HepG2 (cell line): ENCODE results near the gene KLHL5. TPM values are rescaled to one million over a fixed set of nuclear protein-coding genes. Genes with fewer than 3 reads are reported as not detected.

Experiments used
- ATAC-seq: fragments of 200-7000 bp; cut with Tn5 transposase; 3 replicates; pipeline ENCODE4 v1.9.1; 2020; ENCODE audit warnings: mild to moderate bottlenecking, moderate library complexity
- BruUV-seq: library from RNA; stranded (reverse); fragments of 400-500 nt; replicated peaks from 2 replicates; lab custom pipeline; 2021; lab: Mats Ljungman, UMichigan
- CTCF ChIA-PET: fragments of 300-600 bp; formaldehyde crosslinking; extraction: SDS; loops from one replicate; lab custom pipeline; 2021; ENCODE audit warnings: low total read pairs, inconsistent platforms, low intra/inter-chr PET ratio; lab: Yijun Ruan, JAX
- POLR2A ChIA-PET: fragments of 350-600 bp; sonication (Branson Sonifier 250); formaldehyde crosslinking; loops from one replicate; lab custom pipeline; 2020; ENCODE audit warnings: antibody characterized with exemption, inconsistent platforms; lab: Yijun Ruan, JAX
- DNase-seq: peaks from one replicate; pipeline ENCODE4 v3.0.0-alpha.2; 2015; ENCODE audit warnings: low spot score
- FAIRE-seq: peaks from 3 replicates; lab custom pipeline; 2011; peaks lifted over from hg19 to GRCh38; lab: Jason Lieb, UNC
- H2AFZ ChIP-seq: one replicate; pipeline ENCODE4 v1.6.1; 2011; ENCODE audit warnings: low read length, inconsistent platforms
- H3K27ac ChIP-seq: fragments of 300-600 bp; 3 replicates; pipeline ENCODE4 v1.8.0; 2011; ENCODE audit warnings: mixed run types, mild to moderate bottlenecking, mixed read lengths, low read length, inconsistent platforms; ENCODE audit not compliant: insufficient read depth; ENCODE audit errors: extremely low read length
- H3K27me3 ChIP-seq, 2 experiments: fragments of 200-600 bp in 1 of 2; 2 replicates in 1 of 2; 3 replicates in 1 of 2; pipeline versions ENCODE4 v1.6.0 to v1.8.0; 2011; ENCODE audit warnings: low read length in 2 of 2, mild to moderate bottlenecking in 2 of 2, moderate library complexity in 2 of 2, inconsistent platforms in 1 of 2; ENCODE audit not compliant: insufficient read depth in 2 of 2, control insufficient read depth in 1 of 2
- H3K36me3 ChIP-seq, 2 experiments: fragments of 200-600 bp in 1 of 2; replicated peaks in 1 of 2; 2 replicates in 1 of 2; 3 replicates in 1 of 2; pipeline versions ENCODE4 v1.5.1 to v1.8.0; 2011; ENCODE audit warnings: low read length in 2 of 2, inconsistent platforms in 1 of 2; ENCODE audit not compliant: insufficient read depth in 2 of 2, control insufficient read depth in 1 of 2
- H3K4me1 ChIP-seq: 2 replicates; pipeline ENCODE4 v1.5.1; 2012; ENCODE audit warnings: low read length, inconsistent platforms; ENCODE audit not compliant: insufficient read depth
- H3K4me2 ChIP-seq: 2 replicates; pipeline ENCODE4 v1.6.0; 2011; ENCODE audit warnings: low read depth, low read length, inconsistent platforms
- H3K4me3 ChIP-seq, 3 experiments: fragments of 200-600 bp in 1 of 3; sonication (generic), shearing (Covaris generic) in 1 of 3; replicated peaks in 1 of 3; 2 replicates each; pipeline ENCODE4 v1.5.1; 2011 to 2016; ENCODE audit warnings: low read length in 3 of 3, inconsistent platforms in 2 of 3, low read depth in 2 of 3, mild to moderate bottlenecking in 2 of 3, control low read depth in 1 of 3, mixed read lengths in 1 of 3; ENCODE audit not compliant: insufficient read depth in 1 of 3
- H3K79me2 ChIP-seq: one replicate; pipeline ENCODE4 v1.6.1; 2011; ENCODE audit warnings: low read length, inconsistent platforms; ENCODE audit not compliant: insufficient read depth
- H3K9ac ChIP-seq: 2 replicates; pipeline ENCODE4 v1.6.0; 2011; ENCODE audit warnings: mild to moderate bottlenecking, low read depth, low read length, inconsistent platforms; ENCODE audit not compliant: insufficient read depth
- H3K9me3 ChIP-seq: 2 replicates; pipeline ENCODE4 v1.5.1; 2012; ENCODE audit warnings: mild to moderate bottlenecking, low read length
- H4K20me1 ChIP-seq: 2 replicates; pipeline ENCODE4 v1.6.0; 2011; ENCODE audit warnings: inconsistent platforms, mild to moderate bottlenecking, low read length, moderate library complexity; ENCODE audit not compliant: insufficient read depth
- FOXC1 ChIP-seq: sonication (generic); formaldehyde crosslinking; IDR thresholded peaks from 2 replicates; pipeline ENCODE4 v1.8.0; 2022; ENCODE audit warnings: mild to moderate bottlenecking, missing genetic modification reagents, borderline replicate concordance
- POGZ ChIP-seq: sonication (generic); formaldehyde crosslinking; IDR thresholded peaks from 2 replicates; pipeline ENCODE4 v1.4.0; 2020; ENCODE audit warnings: mild to moderate bottlenecking, missing genetic modification reagents
- ZNF343 ChIP-seq: sonication (generic); formaldehyde crosslinking; IDR thresholded peaks from 2 replicates; pipeline ENCODE4 v1.4.0; 2020; ENCODE audit warnings: mild to moderate bottlenecking, missing genetic modification reagents
- ZNF569 ChIP-seq: sonication (generic); formaldehyde crosslinking; IDR thresholded peaks from 2 replicates; pipeline ENCODE4 v1.5.0; 2020; ENCODE audit warnings: mild to moderate bottlenecking, missing genetic modification reagents, moderate library complexity, borderline replicate concordance
- WGBS: methylation state at CpG from one replicate; pipeline ENCODE4 v1.1.6; 2017; ENCODE audit warnings: low lambda C conversion rate; 5-methylcytosine and 5-hydroxymethylcytosine counted together
- in situ Hi-C: cut with HindIII; loops from 2 replicates; pipeline ENCODE4 v1.10.0; 2017; ENCODE audit warnings: low pct_unique_long_range_greater_than_20kb; ENCODE audit not compliant: extremely low pct_ligation_motif_present
- intact Hi-C: fragments of 100-400 bp; cut with micrococcal nuclease; formaldehyde crosslinking; loops from one replicate; pipeline ENCODE4 v1.10.0; 2022; ENCODE audit not compliant: unreplicated experiment
- polyA plus RNA-seq, 8 experiments: library from polyadenylated mRNA; depleted of rRNA in 3 of 8; stranded (reverse) in 7 of 8; unstranded in 1 of 8; fragments of >200 nt; fragmentation: Illumina TruSeq in 4 of 8; extraction: Trizol in 4 of 8; gene quantifications; 2 replicates each; pipeline versions ENCODE4 v1.2.1 to v1.2.3, GENCODE V29; 2011 to 2016; ENCODE audit warnings: low read depth in 4 of 8, missing spikeins in 1 of 8, mixed read lengths in 1 of 8; ENCODE audit not compliant: insufficient read depth in 1 of 8
- total RNA-seq, 5 experiments: library from RNA; depleted of rRNA; stranded (reverse); fragments of >200 nt; fragmentation: Illumina TruSeq; extraction: Trizol; gene quantifications; 2 replicates each; pipeline ENCODE4 v1.2.3, GENCODE V29; 2016; ENCODE audit warnings: low read depth in 1 of 5
- TF ChIP-seq, protein P1 (sequence below): sonication (generic); formaldehyde crosslinking; IDR thresholded peaks from 2 replicates; pipeline ENCODE4 v1.8.0; 2022; ENCODE audit warnings: mild to moderate bottlenecking, missing genetic modification reagents, borderline replicate concordance
- TF ChIP-seq, protein P2 (sequence below): IDR thresholded peaks from 2 replicates; pipeline ENCODE4 v1.6.1; 2016; ENCODE audit warnings: missing compliant biosample characterization, missing genetic modification reagents, borderline replicate concordance
- TF ChIP-seq, protein P3 (sequence below): sonication (generic); formaldehyde crosslinking; IDR thresholded peaks from 2 replicates; pipeline ENCODE4 v1.8.0; 2022; ENCODE audit warnings: missing genetic modification reagents, mild to moderate bottlenecking, borderline replicate concordance
- TF ChIP-seq, protein P4 (sequence below): sonication (generic); formaldehyde crosslinking; IDR thresholded peaks from 2 replicates; pipeline ENCODE4 v1.5.0; 2020; ENCODE audit warnings: mild to moderate bottlenecking, low read depth, missing genetic modification reagents, borderline replicate concordance

The KLHL5 gene
- total and polyA plus RNA-seq, 2 of the 13 experiments (the other 11 are each of a cell fraction or from before 2014, with no cell fraction given) = 36.2 to 38.7 TPM

DNA sequence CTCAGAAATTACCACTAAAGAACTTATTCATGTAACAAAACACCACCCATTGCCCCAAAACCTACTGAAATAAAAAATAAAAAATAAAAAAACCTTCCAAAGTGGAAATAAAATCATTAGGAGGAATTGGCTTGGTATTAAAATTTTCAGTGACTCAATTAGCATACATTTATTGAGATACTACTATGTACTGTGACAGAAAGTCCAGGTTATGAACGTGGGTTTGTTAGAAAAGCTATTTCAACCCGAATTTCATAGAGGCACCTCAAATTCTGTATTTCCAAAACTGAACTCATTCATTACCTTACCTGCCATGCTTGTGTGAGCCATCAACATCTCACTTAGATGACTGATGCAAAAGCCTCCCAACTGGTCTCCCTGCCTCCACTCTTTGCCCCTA lies 16.8 kb downstream of the KLHL5 start:
- no peaks in the 10 kb centered on the region for H4K20me1 ChIP-seq
- H3K27me3 ChIP-seq = no peaks in the 10 kb centered on the region
- ChIA-PET POLR2A (no interaction called here), CTCF (no interaction called here)
- H3K4me1 ChIP-seq = no peaks in the 10 kb centered on the region
- in situ Hi-C loops = no loop called here
- ATAC-seq (no peak), FAIRE-seq (no peak), DNase-seq (no peak)
- H3K9me3 ChIP-seq = no peaks in the 10 kb centered on the region
- no peak overlapping the region for H2AFZ ChIP-seq
- H3K4me2 ChIP-seq = no peak overlapping the region
- peaks cover 4% of the 10 kb centered on the region for H3K79me2 ChIP-seq
- no peak overlapping the region for H3K9ac ChIP-seq
- intact Hi-C loops = no loop called here
- peaks cover 3 to 8% of the 10 kb centered on the region in 2 experiments; a peak in 4 of 5 replicates for H3K36me3 ChIP-seq
- TF ChIP-seq ZNF569 (CRISPR knock-in tag) (no peak), ZNF343 (CRISPR knock-in tag) (no peak), FOXC1 (no peak), POGZ (CRISPR knock-in tag) (no peak)
- TF ChIP-seq, protein P1, sequence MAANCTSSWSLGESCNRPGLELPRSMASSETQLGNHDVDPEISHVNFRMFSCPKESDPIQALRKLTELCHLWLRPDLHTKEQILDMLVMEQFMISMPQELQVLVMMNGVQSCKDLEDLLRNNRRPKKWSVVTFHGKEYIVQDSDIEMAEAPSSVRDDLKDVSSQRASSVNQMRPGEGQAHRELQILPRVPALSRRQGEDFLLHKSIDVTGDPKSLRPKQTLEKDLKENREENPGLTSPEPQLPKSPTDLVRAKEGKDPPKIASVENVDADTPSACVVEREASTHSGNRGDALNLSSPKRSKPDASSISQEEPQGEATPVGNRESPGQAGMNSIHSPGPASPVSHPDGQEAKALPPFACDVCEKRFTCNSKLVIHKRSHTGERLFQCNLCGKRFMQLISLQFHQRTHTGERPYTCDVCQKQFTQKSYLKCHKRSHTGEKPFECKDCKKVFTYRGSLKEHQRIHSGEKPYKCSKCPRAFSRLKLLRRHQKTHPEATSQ (CRISPR knock-in tag) = no peak
- TF ChIP-seq, protein P2, sequence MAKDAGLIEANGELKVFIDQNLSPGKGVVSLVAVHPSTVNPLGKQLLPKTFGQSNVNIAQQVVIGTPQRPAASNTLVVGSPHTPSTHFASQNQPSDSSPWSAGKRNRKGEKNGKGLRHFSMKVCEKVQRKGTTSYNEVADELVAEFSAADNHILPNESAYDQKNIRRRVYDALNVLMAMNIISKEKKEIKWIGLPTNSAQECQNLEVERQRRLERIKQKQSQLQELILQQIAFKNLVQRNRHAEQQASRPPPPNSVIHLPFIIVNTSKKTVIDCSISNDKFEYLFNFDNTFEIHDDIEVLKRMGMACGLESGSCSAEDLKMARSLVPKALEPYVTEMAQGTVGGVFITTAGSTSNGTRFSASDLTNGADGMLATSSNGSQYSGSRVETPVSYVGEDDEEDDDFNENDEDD (CRISPR knock-in tag) = no peak
- TF ChIP-seq, protein P3, sequence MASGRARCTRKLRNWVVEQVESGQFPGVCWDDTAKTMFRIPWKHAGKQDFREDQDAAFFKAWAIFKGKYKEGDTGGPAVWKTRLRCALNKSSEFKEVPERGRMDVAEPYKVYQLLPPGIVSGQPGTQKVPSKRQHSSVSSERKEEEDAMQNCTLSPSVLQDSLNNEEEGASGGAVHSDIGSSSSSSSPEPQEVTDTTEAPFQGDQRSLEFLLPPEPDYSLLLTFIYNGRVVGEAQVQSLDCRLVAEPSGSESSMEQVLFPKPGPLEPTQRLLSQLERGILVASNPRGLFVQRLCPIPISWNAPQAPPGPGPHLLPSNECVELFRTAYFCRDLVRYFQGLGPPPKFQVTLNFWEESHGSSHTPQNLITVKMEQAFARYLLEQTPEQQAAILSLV (CRISPR knock-in tag) = no peak
- TF ChIP-seq, protein P4, sequence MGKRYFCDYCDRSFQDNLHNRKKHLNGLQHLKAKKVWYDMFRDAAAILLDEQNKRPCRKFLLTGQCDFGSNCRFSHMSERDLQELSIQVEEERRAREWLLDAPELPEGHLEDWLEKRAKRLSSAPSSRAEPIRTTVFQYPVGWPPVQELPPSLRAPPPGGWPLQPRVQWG = no peak
- 94% methylated on average over 2 of the region's 2 CpGs for WGBS
- no peak overlapping the region for H3K4me3 ChIP-seq
- no TSS peak for BruUV-seq
- H3K27ac ChIP-seq = no peak overlapping the region
